Fibroblast of lung (primary cell): Measurements from ENCODE around the gene LMO1. TPM values are rescaled to one million over a fixed set of nuclear protein-coding genes. Genes with fewer than 3 reads are reported as not detected.

ENCODE experiments used
- DNase-seq, 2 donors: peaks; one replicate each; pipeline versions ENCODE4 v3.0.0 to v3.0.0-alpha.2; 2010; ENCODE audit warnings: low read depth in 2 of 2
- H2AFZ ChIP-seq: 2 replicates; pipeline ENCODE4 v1.5.1; 2012; ENCODE audit warnings: low read length, control low read depth, inconsistent platforms
- H3K27ac ChIP-seq: 2 replicates; pipeline ENCODE4 v1.5.1; 2011; ENCODE audit warnings: low read length, control low read depth; ENCODE audit not compliant: insufficient read depth
- H3K27me3 ChIP-seq: 2 replicates; pipeline ENCODE4 v1.5.1; 2011; ENCODE audit warnings: mild to moderate bottlenecking, low read length; ENCODE audit not compliant: control insufficient read depth, insufficient read depth
- H3K36me3 ChIP-seq: 2 replicates; pipeline ENCODE4 v1.5.1; 2011; ENCODE audit warnings: low read length; ENCODE audit not compliant: control insufficient read depth, insufficient read depth
- H3K4me1 ChIP-seq: 2 replicates; pipeline ENCODE4 v1.5.1; 2011; ENCODE audit warnings: low read length; ENCODE audit not compliant: control insufficient read depth, insufficient read depth; ENCODE audit errors: extremely low read depth
- H3K4me2 ChIP-seq: 2 replicates; pipeline ENCODE4 v1.5.1; 2011; ENCODE audit warnings: low read length, control low read depth; ENCODE audit not compliant: insufficient read depth; ENCODE audit errors: extremely low read depth
- H3K4me3 ChIP-seq, 4 experiments: fragments of 200-600 bp in 1 of 4; sonication (generic) in 1 of 4; replicated peaks in 1 of 4; 2 replicates each; pipeline ENCODE4 v1.5.1; 2011 to 2016; ENCODE audit warnings: low read length in 4 of 4, low read depth in 3 of 4, mild to moderate bottlenecking in 3 of 4, control low read depth in 2 of 4, inconsistent platforms in 1 of 4, mixed read lengths in 1 of 4; ENCODE audit not compliant: insufficient read depth in 1 of 4; ENCODE audit errors: control extremely low read depth in 1 of 4
- H3K79me2 ChIP-seq: 2 replicates; pipeline ENCODE4 v1.5.1; 2012; ENCODE audit warnings: mild to moderate bottlenecking, low read length, inconsistent platforms; ENCODE audit not compliant: control insufficient read depth, insufficient read depth
- H3K9ac ChIP-seq: 2 replicates; pipeline ENCODE4 v1.5.1; 2011; ENCODE audit warnings: mild to moderate bottlenecking, low read length, control low read depth; ENCODE audit not compliant: insufficient read depth
- H3K9me3 ChIP-seq: 2 replicates; pipeline ENCODE4 v1.5.1; 2012; ENCODE audit warnings: low read depth, low read length; ENCODE audit not compliant: control insufficient read depth, insufficient read depth
- H4K20me1 ChIP-seq: 2 replicates; pipeline ENCODE4 v1.5.1; 2011; ENCODE audit warnings: low read length; ENCODE audit not compliant: control insufficient read depth, insufficient read depth; ENCODE audit errors: extremely low read depth
- CTCF ChIP-seq, 2 donors: IDR thresholded peaks in 1 of 2; conservative IDR thresholded peaks in 1 of 2; 1 replicate in 1 of 2; 2 replicates in 1 of 2; pipeline ENCODE4 v1.5.1; 2011 to 2012; ENCODE audit warnings: low read length in 2 of 2, control low read depth in 1 of 2, inconsistent platforms in 1 of 2, low read depth in 1 of 2, mild to moderate bottlenecking in 1 of 2
- EZH2 ChIP-seq: IDR thresholded peaks from 2 replicates; pipeline ENCODE4 v1.5.1; 2012; ENCODE audit warnings: low read length, control low read depth, mild to moderate bottlenecking; ENCODE audit errors: missing control alignments
- polyA plus RNA-seq, 2 donors: library from polyadenylated mRNA; depleted of rRNA in 1 of 2; stranded (reverse) in 1 of 2; unstranded in 1 of 2; fragments of >200 nt; gene quantifications; 2 replicates each; pipeline ENCODE4 v1.2.1, GENCODE V29; 2011 to 2012; ENCODE audit warnings: missing spikeins in 1 of 2
- total RNA-seq: library from RNA; depleted of rRNA; stranded (reverse); fragments of >200 nt; gene quantifications from 2 replicates; pipeline ENCODE4 v1.2.1, GENCODE V29; 2014

The LMO1 gene
- total and polyA plus RNA-seq, 2 donors (not counting 1 experiment from before 2014, with no cell fraction given): not detected

GRCh38 chr11:8250434-8250833 is 13.2 kb downstream of the LMO1 start:
- Histone ChIP-seq H4K20me1 (no peaks in the 10 kb centered on the region), H3K36me3 (no peaks in the 10 kb centered on the region), H3K79me2 (no peaks in the 10 kb centered on the region), H3K27me3 (peaks cover 4% of the 10 kb centered on the region), H3K27ac (no peak overlapping the region), H3K4me1 (no peaks in the 10 kb centered on the region), H2AFZ (no peak overlapping the region), H3K4me2 (no peak overlapping the region), H3K9ac (no peak overlapping the region), H3K9me3 (no peaks in the 10 kb centered on the region), H3K4me3 (no peak overlapping the region)
- TF ChIP-seq EZH2 (no peak), CTCF (conservative IDR thresholded peaks at IDR 0.05 in 1 of 2, IDR thresholded peaks at IDR 0.05 in 1 of 2; ENCODE audit: low read depth in 1 of 2, low read length in 2 of 2) (no peak)
- no peak for DNase-seq

GRCh38 chr11:8249482-8249881 is 14.2 kb downstream of the LMO1 start:
- Histone ChIP-seq H3K4me3 (no peak overlapping the region), H3K27ac (no peak overlapping the region), H3K36me3 (no peaks in the 10 kb centered on the region), H3K79me2 (no peaks in the 10 kb centered on the region), H3K4me1 (no peaks in the 10 kb centered on the region), H3K9ac (no peak overlapping the region), H2AFZ (no peak overlapping the region), H3K27me3 (peaks cover 4% of the 10 kb centered on the region), H4K20me1 (no peaks in the 10 kb centered on the region), H3K4me2 (no peak overlapping the region), H3K9me3 (no peaks in the 10 kb centered on the region)
- DNase-seq: no peak
- no peak for TF ChIP-seq CTCF (conservative IDR thresholded peaks at IDR 0.05 in 1 of 2, IDR thresholded peaks at IDR 0.05 in 1 of 2; ENCODE audit: low read depth in 1 of 2, low read length in 2 of 2)
- TF ChIP-seq EZH2: no peak

- H3K4me3 ChIP-seq: no peak overlapping the region
- H4K20me1 ChIP-seq: no peaks in the 10 kb centered on the region
- no peaks in the 10 kb centered on the region for H3K4me1 ChIP-seq
- no peaks in the 10 kb centered on the region for H3K9me3 ChIP-seq
- no peak overlapping the region for H3K27ac ChIP-seq
- no peak overlapping the region for H2AFZ ChIP-seq
- no peaks in the 10 kb centered on the region for H3K79me2 ChIP-seq
- peaks cover 4% of the 10 kb centered on the region for H3K27me3 ChIP-seq
- DNase-seq: no peak
- H3K4me2 ChIP-seq: no peak overlapping the region
- H3K9ac ChIP-seq: no peak overlapping the region
- no peak for TF ChIP-seq CTCF (conservative IDR thresholded peaks at IDR 0.05 in 1 of 2, IDR thresholded peaks at IDR 0.05 in 1 of 2; ENCODE audit: low read depth in 1 of 2, low read length in 2 of 2)
- no peak for TF ChIP-seq EZH2
- no peaks in the 10 kb centered on the region for H3K36me3 ChIP-seq
Measured at GRCh38 chr11:8248786-8249185, 14.9 kb downstream of the LMO1 start.
